ENCODE measurements around the gene RUNX1.

The RUNX1 gene

GRCh38 chr21:34924771-34925419, 124.2 kb downstream of the RUNX1 start:
- no peak for DNase-seq (ENCODE audit: low read depth in 2 of 2)

- DNase-seq (ENCODE audit: low read depth in 2 of 2) = no peak
Measured at GRCh38 chr21:34924194-34924593, 124.9 kb downstream of the RUNX1 start.

GRCh38 chr21:34923626-34924025, 125.5 kb downstream of the RUNX1 start:
- DNase-seq (ENCODE audit: low read depth in 2 of 2) = no peak

GRCh38 chr21:34923202-34923601, 125.9 kb downstream of the RUNX1 start:
- DNase-seq (ENCODE audit: low read depth in 2 of 2) = no peak

GRCh38 chr21:34922479-34922878, 126.6 kb downstream of the RUNX1 start:
- DNase-seq (ENCODE audit: low read depth in 2 of 2) = no peak

- DNase-seq (ENCODE audit: low read depth in 2 of 2) = no peak
Measured at GRCh38 chr21:34921151-34921550, 128.0 kb downstream of the RUNX1 start.

GRCh38 chr21:34919406-34919805, 129.7 kb downstream of the RUNX1 start:
- no peak for DNase-seq (ENCODE audit: low read depth in 2 of 2)

- no peak for DNase-seq (ENCODE audit: low read depth in 2 of 2)
Measured at GRCh38 chr21:34916446-34916845, 132.7 kb downstream of the RUNX1 start.

GRCh38 chr21:34915364-34915841, 133.7 kb downstream of the RUNX1 start:
- DNase-seq (ENCODE audit: low read depth in 2 of 2) = no peak

- DNase-seq (ENCODE audit: low read depth in 2 of 2) = no peak
Measured at GRCh38 chr21:34914239-34914638, 134.9 kb downstream of the RUNX1 start.

- DNase-seq (ENCODE audit: low read depth in 2 of 2) = no peak
Measured at GRCh38 chr21:34913811-34914210, 135.3 kb downstream of the RUNX1 start.

GRCh38 chr21:34912022-34912945, 136.8 kb downstream of the RUNX1 start:
- DNase-seq (ENCODE audit: low read depth in 2 of 2) = no peak

GRCh38 chr21:34911360-34911759, 137.7 kb downstream of the RUNX1 start:
- DNase-seq (ENCODE audit: low read depth in 2 of 2) = no peak

GRCh38 chr21:34910396-34910795, 138.7 kb downstream of the RUNX1 start:
- no peak for DNase-seq (ENCODE audit: low read depth in 2 of 2)

GRCh38 chr21:34909492-34910292, 139.4 kb downstream of the RUNX1 start:
- no peak for DNase-seq (ENCODE audit: low read depth in 2 of 2)

- DNase-seq (ENCODE audit: low read depth in 2 of 2) = no peak
Measured at GRCh38 chr21:34908419-34909055, 140.6 kb downstream of the RUNX1 start.

- no peak for DNase-seq (ENCODE audit: low read depth in 2 of 2)
Measured at GRCh38 chr21:34907461-34908418, 141.4 kb downstream of the RUNX1 start.

GRCh38 chr21:34906401-34906800, 142.7 kb downstream of the RUNX1 start:
- DNase-seq (ENCODE audit: low read depth in 2 of 2) = no peak

- DNase-seq (ENCODE audit: low read depth in 2 of 2) = no peak
Measured at GRCh38 chr21:34905218-34905537, 143.9 kb downstream of the RUNX1 start.

GRCh38 chr21:34904526-34905217, 144.4 kb downstream of the RUNX1 start:
- no peak for DNase-seq (ENCODE audit: low read depth in 2 of 2)

Measured in stimulated activated CD4-positive, alpha-beta T cell treated with anti-CD3 and anti-CD28 coated beads, Interleukin-12 subunit alpha, Interleukin-12 subunit beta, amount 100 ng/mL, for 24 hours (primary cell).